Measurements from ENCODE around the gene PSEN2.

DNA sequence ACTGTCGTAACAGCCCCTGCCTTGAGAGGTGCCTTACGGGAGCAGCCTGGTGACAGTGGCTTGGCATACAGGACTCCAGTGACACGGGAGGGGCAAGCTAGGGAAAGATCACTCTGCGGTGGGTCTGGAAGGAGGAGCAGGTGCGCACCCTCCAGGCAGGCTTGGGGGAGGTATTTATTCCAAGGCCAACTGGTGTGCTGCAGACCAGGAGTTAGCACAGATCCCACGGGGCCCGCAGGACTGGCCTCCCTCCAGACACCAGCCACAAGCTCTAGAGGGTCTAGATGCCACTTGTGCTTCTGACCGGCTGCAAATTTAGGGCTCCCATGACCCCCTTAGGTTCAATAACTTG, 22.1 kb downstream of the PSEN2 start:
- TF ChIP-seq RFX1 (IDR thresholded peaks at IDR 0.05) = no peak
- TF ChIP-seq, protein P1, sequence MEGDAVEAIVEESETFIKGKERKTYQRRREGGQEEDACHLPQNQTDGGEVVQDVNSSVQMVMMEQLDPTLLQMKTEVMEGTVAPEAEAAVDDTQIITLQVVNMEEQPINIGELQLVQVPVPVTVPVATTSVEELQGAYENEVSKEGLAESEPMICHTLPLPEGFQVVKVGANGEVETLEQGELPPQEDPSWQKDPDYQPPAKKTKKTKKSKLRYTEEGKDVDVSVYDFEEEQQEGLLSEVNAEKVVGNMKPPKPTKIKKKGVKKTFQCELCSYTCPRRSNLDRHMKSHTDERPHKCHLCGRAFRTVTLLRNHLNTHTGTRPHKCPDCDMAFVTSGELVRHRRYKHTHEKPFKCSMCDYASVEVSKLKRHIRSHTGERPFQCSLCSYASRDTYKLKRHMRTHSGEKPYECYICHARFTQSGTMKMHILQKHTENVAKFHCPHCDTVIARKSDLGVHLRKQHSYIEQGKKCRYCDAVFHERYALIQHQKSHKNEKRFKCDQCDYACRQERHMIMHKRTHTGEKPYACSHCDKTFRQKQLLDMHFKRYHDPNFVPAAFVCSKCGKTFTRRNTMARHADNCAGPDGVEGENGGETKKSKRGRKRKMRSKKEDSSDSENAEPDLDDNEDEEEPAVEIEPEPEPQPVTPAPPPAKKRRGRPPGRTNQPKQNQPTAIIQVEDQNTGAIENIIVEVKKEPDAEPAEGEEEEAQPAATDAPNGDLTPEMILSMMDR (IDR thresholded peaks at IDR 0.05 in 2 of 3, conservative IDR thresholded peaks at IDR 0.05 in 1 of 3; ENCODE audit: insufficient read depth in 2 of 3, low read depth in 1 of 3, low read length in 3 of 3) = 0 out of 6 replicates have a peak, but pooled peaks of 1 of the 3 experiments have one; percentile 14
- TF ChIP-seq ERF (CRISPR knock-in tag; IDR thresholded peaks at IDR 0.05) = no peak
- TF ChIP-seq REST (IDR thresholded peaks at IDR 0.05; ENCODE audit: borderline replicate concordance) = no peak
- no peak for TF ChIP-seq REST (CRISPR knock-in tag; IDR thresholded peaks at IDR 0.05; ENCODE audit: low read depth)
